HG03135 (cell line): ENCODE data around the gene NSMF.

Source experiments
- ATAC-seq: cut with Tn5 transposase; IDR thresholded peaks from one replicate; pipeline ENCODE4 v1.9.1; 2021; ENCODE audit warnings: mild to moderate bottlenecking, moderate library complexity; ENCODE audit not compliant: unreplicated experiment

The NSMF gene

GRCh38 chr9:137449081-137449844 lies 9.9 kb downstream of the NSMF start:
- ATAC-seq: no peak

GRCh38 chr9:137448602-137448962 lies 10.6 kb downstream of the NSMF start:
- no peak for ATAC-seq

- no peak for ATAC-seq
These were observed 11.2 kb downstream of the NSMF start for GRCh38 chr9:137447722-137448601.

DNA sequence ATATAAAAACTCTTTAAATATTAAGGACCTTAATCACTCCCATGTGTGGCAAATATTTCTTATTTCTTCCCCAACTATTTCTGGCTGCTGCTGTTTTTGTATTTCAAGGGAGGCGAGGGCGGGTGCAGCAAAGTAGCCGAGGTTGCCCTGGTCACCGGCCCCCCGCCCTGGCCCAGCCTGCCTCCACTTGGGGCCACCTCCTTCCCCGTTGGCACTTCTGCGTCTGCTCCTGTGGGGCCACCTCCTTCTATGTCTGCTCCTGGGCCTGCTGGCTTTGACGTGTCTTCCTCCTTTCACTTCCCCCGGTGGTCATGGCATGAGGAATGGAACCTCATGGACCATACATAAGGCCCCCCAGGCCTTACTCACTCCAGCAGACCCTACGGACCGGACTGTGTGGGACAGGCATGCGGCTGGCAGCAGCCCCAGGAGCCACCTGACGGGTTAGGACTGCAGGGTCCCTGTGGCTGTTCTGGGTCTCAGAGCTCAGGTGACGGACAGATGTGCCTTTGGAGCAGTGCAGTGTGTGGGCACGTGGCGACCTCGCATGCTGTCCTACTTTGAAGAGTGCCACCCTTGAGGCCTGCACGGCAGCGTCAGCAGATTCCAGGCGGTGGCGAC lies 12.2 kb downstream of the NSMF start:
- no peak for ATAC-seq

DNA sequence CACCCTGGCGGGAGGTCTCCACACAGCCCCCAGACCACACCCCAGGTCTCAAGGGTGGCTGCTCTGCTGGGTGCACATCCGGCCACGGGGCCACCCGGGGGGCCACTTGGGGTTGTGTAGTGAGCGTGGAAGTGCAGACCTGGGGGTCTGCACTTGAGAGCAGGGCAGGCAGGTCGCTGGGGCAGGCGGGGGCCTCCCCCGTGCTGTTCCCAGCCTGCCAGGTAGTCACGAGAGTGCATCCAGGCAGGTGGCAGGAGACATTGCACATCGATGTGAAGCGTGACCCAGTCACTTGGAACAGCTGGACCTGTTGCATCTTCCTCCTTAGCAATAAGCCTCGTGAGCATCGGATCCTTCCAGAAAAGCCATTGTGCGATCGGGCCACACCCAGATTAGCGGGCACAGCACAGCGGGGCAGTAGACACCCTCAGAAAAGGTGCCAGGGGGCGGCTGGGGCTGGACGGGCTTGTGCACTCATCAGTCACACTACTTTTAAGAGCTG lies 13.2 kb downstream of the NSMF start:
- no peak for ATAC-seq

GRCh38 chr9:137445275-137445807 lies 13.8 kb downstream of the NSMF start:
- ATAC-seq: no peak

DNA sequence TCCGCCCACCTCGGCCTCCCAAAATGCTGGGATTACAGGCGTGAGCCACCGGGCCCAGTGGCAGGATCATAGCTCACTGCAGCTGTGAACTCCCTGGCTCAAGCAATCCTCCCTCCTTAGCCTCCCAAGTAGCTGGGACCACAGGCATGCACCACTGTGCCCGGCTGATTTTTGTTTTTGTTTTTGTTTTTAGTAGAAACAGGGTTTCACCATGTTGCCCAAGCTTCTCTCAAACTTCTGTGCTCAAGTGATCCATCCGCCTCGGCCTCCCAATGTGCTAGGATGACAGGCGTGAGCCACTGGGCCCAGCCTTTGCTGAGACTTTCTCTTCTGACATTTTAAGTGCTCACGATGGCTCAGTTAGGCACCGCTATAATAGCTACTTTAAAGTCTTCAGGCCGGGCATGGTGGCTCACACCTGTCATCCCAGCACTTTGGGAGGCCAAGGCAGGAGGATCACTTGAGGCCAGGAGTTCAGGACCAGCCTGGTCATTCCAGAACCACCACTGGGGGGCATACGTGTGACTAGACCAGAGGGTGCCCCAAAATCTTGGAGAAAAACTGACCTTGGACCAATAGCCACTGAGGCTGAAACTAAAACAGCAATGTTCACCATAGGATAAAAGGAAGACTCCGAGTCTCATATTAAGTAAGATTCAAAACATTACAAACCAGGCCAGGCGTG lies 14.9 kb downstream of the NSMF start:
- ATAC-seq: no peak

GRCh38 chr9:137441935-137442321 lies 17.2 kb downstream of the NSMF start:
- no peak for ATAC-seq

- no peak for ATAC-seq
These were observed 17.7 kb downstream of the NSMF start, which contains the start of gene ENTPD8 for GRCh38 chr9:137441289-137441934. TSS of gene ENTPD8 (minus strand) at chr9:137441357. CDS start at chr9:137438285, 3,072 bp downstream.

- ATAC-seq: no peak
These were observed 19.9 kb downstream of the NSMF start for GRCh38 chr9:137439158-137439714.

- no peak for ATAC-seq
These were observed 20.5 kb downstream of the NSMF start for GRCh38 chr9:137438591-137439157.

GRCh38 chr9:137437691-137438590 lies 21.2 kb downstream of the NSMF start:
- ATAC-seq: no peak

DNA sequence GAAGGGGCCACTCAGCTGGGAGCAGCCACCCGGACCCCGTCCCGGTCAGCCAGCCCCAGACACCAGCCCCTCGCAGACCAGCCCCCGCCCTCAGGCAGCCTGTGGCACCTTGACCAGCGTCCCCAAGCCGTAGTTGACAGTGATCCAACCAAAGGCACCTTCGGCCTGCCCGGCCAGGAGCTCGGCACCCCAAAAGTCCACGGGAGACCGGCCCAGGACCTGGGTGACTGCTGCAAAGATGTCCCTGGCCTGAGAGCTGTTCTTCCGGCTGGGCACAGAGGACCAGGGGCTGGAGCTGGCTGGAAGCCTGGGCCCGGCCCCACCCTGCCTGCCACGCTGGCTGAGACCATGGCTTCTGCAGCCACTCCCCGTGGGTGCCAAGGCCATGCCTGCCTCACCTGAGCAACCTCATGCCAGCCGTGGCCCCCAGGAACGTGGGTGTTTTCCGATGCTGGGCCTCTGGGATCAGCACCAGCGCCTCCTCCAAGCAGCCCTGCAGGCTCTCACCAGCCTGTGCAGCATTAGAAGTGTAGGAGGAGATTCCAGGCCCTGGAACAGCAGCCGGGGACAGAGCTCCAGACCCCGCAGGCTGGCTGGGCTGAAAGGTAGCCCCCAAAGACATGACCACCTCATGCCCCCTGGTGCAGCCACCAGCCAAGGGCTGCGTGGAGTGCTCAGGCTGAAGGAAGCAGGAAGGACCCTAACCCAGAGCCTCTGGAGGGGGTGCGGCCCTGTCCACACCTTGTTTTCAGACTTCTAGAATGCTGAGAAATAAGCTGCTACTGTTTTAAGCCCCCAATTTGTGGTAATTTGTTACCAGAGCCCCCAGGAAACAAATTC lies 22.2 kb downstream of the NSMF start:
- ATAC-seq: no peak

- ATAC-seq: no peak
These were observed 23.0 kb downstream of the NSMF start for GRCh38 chr9:137435980-137436760.

- ATAC-seq: no peak
These were observed 23.7 kb downstream of the NSMF start for GRCh38 chr9:137435381-137435891.
